Panc1 (cell line): ENCODE results near the gene GNAO1.

Experiments
- CTCF ChIP-seq: fragments of 450-650 bp; IDR thresholded peaks from 2 replicates; pipeline ENCODE4 v1.5.1; 2017; ENCODE audit warnings: mild to moderate bottlenecking
- REST ChIP-seq, 2 experiments: IDR thresholded peaks; 2 replicates each; pipeline ENCODE4 v1.6.1; 2011 to 2012; ENCODE audit warnings: low read depth in 2 of 2, control low read depth in 1 of 2, low read length in 1 of 2, mild to moderate bottlenecking in 1 of 2, moderate library complexity in 1 of 2; ENCODE audit not compliant: insufficient read depth in 1 of 2
- TCF7L2 ChIP-seq: IDR thresholded peaks from 2 replicates; pipeline ENCODE4 v1.6.1; 2011; ENCODE audit warnings: mild to moderate bottlenecking, low read depth, low read length, inconsistent platforms

- TF ChIP-seq REST (IDR thresholded peaks at IDR 0.05; ENCODE audit: insufficient read depth in 1 of 2, low read depth in 2 of 2, low read length in 1 of 2) = no peak
- no peak for TF ChIP-seq CTCF
- TF ChIP-seq TCF7L2 = no peak
These were observed 109.9 kb downstream of the GNAO1 start for GRCh38 chr16:56300891-56301850.
